Astrocyte (in vitro differentiated cells and primary cell): ENCODE results near the gene MYLIP. TPM values are rescaled to one million over a fixed set of nuclear protein-coding genes. Genes with fewer than 3 reads are reported as not detected.

Experiments
- DNase-seq: peaks from one replicate; pipeline ENCODE4 v3.0.0-alpha.2; 2010; ENCODE audit warnings: low read depth
- FAIRE-seq: peaks from 2 replicates; lab custom pipeline; 2011; peaks lifted over from hg19 to GRCh38; lab: Jason Lieb, UNC
- H2AFZ ChIP-seq: 2 replicates; pipeline ENCODE4 v1.6.0; 2012; ENCODE audit warnings: low read depth, low read length, inconsistent platforms
- H3K27ac ChIP-seq: 2 replicates; pipeline ENCODE4 v1.5.1; 2011; ENCODE audit warnings: low read depth, low read length, inconsistent platforms
- H3K27me3 ChIP-seq: 2 replicates; pipeline ENCODE4 v1.6.0; 2011; ENCODE audit warnings: low read length, inconsistent platforms; ENCODE audit not compliant: insufficient read depth
- H3K36me3 ChIP-seq: 2 replicates; pipeline ENCODE4 v1.5.1; 2011; ENCODE audit warnings: low read length, inconsistent platforms; ENCODE audit not compliant: insufficient read depth
- H3K4me1 ChIP-seq: 2 replicates; pipeline ENCODE4 v1.5.1; 2011; ENCODE audit warnings: low read length, inconsistent platforms; ENCODE audit not compliant: insufficient read depth
- H3K4me2 ChIP-seq: 2 replicates; pipeline ENCODE4 v1.6.0; 2012; ENCODE audit warnings: low read length, inconsistent platforms
- H3K4me3 ChIP-seq: 2 replicates; pipeline ENCODE4 v1.5.1; 2011; ENCODE audit warnings: low read depth, mild to moderate bottlenecking, low read length, inconsistent platforms; ENCODE audit not compliant: insufficient read depth
- H3K79me2 ChIP-seq: 2 replicates; pipeline ENCODE4 v1.6.0; 2012; ENCODE audit warnings: mild to moderate bottlenecking, low read length, inconsistent platforms; ENCODE audit not compliant: insufficient read depth
- H3K9ac ChIP-seq: 2 replicates; pipeline ENCODE4 v1.6.0; 2012; ENCODE audit warnings: mild to moderate bottlenecking, low read length, inconsistent platforms
- H3K9me3 ChIP-seq: 2 replicates; pipeline ENCODE4 v1.5.1; 2012; ENCODE audit warnings: low read depth, mild to moderate bottlenecking, low read length, inconsistent platforms; ENCODE audit not compliant: insufficient read depth
- H4K20me1 ChIP-seq: 2 replicates; pipeline ENCODE4 v1.6.0; 2012; ENCODE audit warnings: low read length, inconsistent platforms; ENCODE audit not compliant: insufficient read depth
- H3K27ac Mint-ChIP-seq: one replicate; pipeline ENCODE4 v1.8.0; 2021; ENCODE audit warnings: mild to moderate bottlenecking, mixed read lengths; ENCODE audit not compliant: unreplicated experiment
- H3K27me3 Mint-ChIP-seq: one replicate; pipeline ENCODE4 v1.8.0; 2021; ENCODE audit warnings: low read depth, mixed read lengths; ENCODE audit not compliant: unreplicated experiment
- H3K36me3 Mint-ChIP-seq: one replicate; pipeline ENCODE4 v1.8.0; 2021; ENCODE audit warnings: low read depth, mixed read lengths; ENCODE audit not compliant: unreplicated experiment
- H3K4me1 Mint-ChIP-seq: one replicate; pipeline ENCODE4 v1.8.0; 2021; ENCODE audit warnings: low read depth, mixed read lengths; ENCODE audit not compliant: unreplicated experiment
- H3K4me3 Mint-ChIP-seq: one replicate; pipeline ENCODE4 v1.8.0; 2021; ENCODE audit warnings: mild to moderate bottlenecking, moderate library complexity, mixed read lengths; ENCODE audit not compliant: unreplicated experiment
- H3K9me3 Mint-ChIP-seq: one replicate; pipeline ENCODE4 v1.8.0; 2021; ENCODE audit warnings: mild to moderate bottlenecking, mixed read lengths; ENCODE audit not compliant: unreplicated experiment
- CTCF ChIP-seq: IDR thresholded peaks from 2 replicates; pipeline ENCODE4 v1.5.1; 2011; ENCODE audit warnings: low read depth, mild to moderate bottlenecking, inconsistent platforms, low read length, moderate library complexity; ENCODE audit not compliant: insufficient read depth
- EZH2 ChIP-seq: IDR thresholded peaks from 2 replicates; pipeline ENCODE4 v1.6.1; 2012; ENCODE audit warnings: mild to moderate bottlenecking, low read length, inconsistent platforms; ENCODE audit not compliant: insufficient read depth
- total RNA-seq: library from RNA; stranded (reverse); gene quantifications from 2 replicates; pipeline ENCODE4 v1.2.1, GENCODE V29; 2021

Gene MYLIP
- total RNA-seq, 1 donor from 2014 or later, result 12.9 TPM

GRCh38 chr6:16092990-16093389, 35.9 kb upstream of the MYLIP start:
- peaks cover 2% of the 10 kb centered on the region for H3K36me3 Mint-ChIP-seq
- H3K4me3 ChIP-seq, result no peak overlapping the region
- H3K4me1 ChIP-seq, result no peaks in the 10 kb centered on the region
- no peak overlapping the region for H3K4me3 Mint-ChIP-seq
- no peak overlapping the region for H3K4me2 ChIP-seq
- TF ChIP-seq CTCF (no peak), EZH2 (no peak)
- no peak overlapping the region for H3K27ac Mint-ChIP-seq
- H3K27ac ChIP-seq, result no peak overlapping the region
- no peaks in the 10 kb centered on the region for H4K20me1 ChIP-seq
- H3K4me1 Mint-ChIP-seq, result no peaks in the 10 kb centered on the region
- H3K27me3 Mint-ChIP-seq, result peaks cover 6% of the 10 kb centered on the region
- H3K9me3 Mint-ChIP-seq, result peaks cover 2% of the 10 kb centered on the region
- H2AFZ ChIP-seq, result no peak overlapping the region
- no peaks in the 10 kb centered on the region for H3K79me2 ChIP-seq
- no peak for DNase-seq
- H3K27me3 ChIP-seq, result peaks cover 5% of the 10 kb centered on the region
- no peak for FAIRE-seq
- H3K9me3 ChIP-seq, result no peaks in the 10 kb centered on the region
- H3K9ac ChIP-seq, result no peak overlapping the region
- no peaks in the 10 kb centered on the region for H3K36me3 ChIP-seq

- H3K27ac Mint-ChIP-seq, result no peak overlapping the region
- Histone ChIP-seq H3K79me2 (no peaks in the 10 kb centered on the region), H3K27me3 (peaks cover 5% of the 10 kb centered on the region), H3K27ac (no peak overlapping the region), H4K20me1 (no peaks in the 10 kb centered on the region), H2AFZ (no peak overlapping the region), H3K4me3 (no peak overlapping the region), H3K9ac (no peak overlapping the region), H3K4me2 (no peak overlapping the region), H3K4me1 (no peaks in the 10 kb centered on the region), H3K9me3 (no peaks in the 10 kb centered on the region), H3K36me3 (no peaks in the 10 kb centered on the region)
- H3K27me3 Mint-ChIP-seq, result peaks cover 7% of the 10 kb centered on the region
- no peak overlapping the region for H3K4me3 Mint-ChIP-seq
- FAIRE-seq (no peak), DNase-seq (no peak)
- H3K9me3 Mint-ChIP-seq, result peaks cover 8% of the 10 kb centered on the region
- no peaks in the 10 kb centered on the region for H3K4me1 Mint-ChIP-seq
- peaks cover 2% of the 10 kb centered on the region for H3K36me3 Mint-ChIP-seq
- no peak for TF ChIP-seq EZH2
- TF ChIP-seq CTCF, result no peak
These were observed 33.7 kb upstream of the MYLIP start for GRCh38 chr6:16095180-16095579.

DNA sequence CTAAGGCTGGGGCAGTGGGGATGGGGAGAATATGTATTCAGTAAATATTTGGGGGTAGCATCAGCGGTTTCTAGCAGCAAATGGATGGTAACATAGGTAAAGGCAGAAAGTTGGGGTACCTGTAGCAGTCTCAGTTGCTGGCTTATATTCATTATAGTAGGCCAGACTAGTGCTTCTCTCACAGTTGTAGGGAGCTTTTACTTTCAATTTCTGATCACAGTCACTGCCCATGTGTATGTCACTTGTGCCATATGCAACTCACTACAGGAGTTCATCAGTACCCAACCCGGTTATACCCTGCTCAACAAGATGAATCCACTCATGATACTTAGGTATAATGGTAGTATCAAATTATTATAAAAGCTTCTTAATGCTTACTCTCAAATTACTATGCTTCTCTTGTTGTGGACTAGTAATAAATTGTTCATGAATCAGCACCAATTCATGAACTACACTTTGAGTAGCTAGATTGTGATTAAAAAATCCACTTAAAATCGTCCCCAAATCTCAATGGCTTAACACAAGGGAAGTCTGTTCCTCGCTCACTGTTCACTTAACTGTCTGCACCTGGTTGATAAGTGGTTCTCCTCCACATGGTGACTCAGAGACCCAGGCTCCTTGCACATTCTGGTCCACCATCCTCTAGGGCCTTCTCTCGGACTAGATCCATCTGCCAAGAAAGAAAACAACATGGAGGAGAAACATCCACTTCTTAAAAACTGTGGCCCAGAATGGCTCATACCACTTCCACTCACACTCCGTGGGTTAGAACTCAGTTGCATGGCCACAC, 31.3 kb upstream of the MYLIP start:
- no peaks in the 10 kb centered on the region for H4K20me1 ChIP-seq
- no peak overlapping the region for H3K27ac ChIP-seq
- H3K9ac ChIP-seq, result no peak overlapping the region
- peaks cover 5% of the 10 kb centered on the region for H3K27me3 Mint-ChIP-seq
- H3K4me1 Mint-ChIP-seq, result no peaks in the 10 kb centered on the region
- no peak overlapping the region for H3K4me3 ChIP-seq
- FAIRE-seq, result no peak
- peaks cover 2% of the 10 kb centered on the region for H3K36me3 Mint-ChIP-seq
- no peaks in the 10 kb centered on the region for H3K4me1 ChIP-seq
- no peaks in the 10 kb centered on the region for H3K79me2 ChIP-seq
- no peak overlapping the region for H3K4me3 Mint-ChIP-seq
- peaks cover 14% of the 10 kb centered on the region for H3K9me3 Mint-ChIP-seq
- no peak for DNase-seq
- peaks cover 3% of the 10 kb centered on the region for H3K9me3 ChIP-seq
- no peaks in the 10 kb centered on the region for H3K36me3 ChIP-seq
- no peaks in the 10 kb centered on the region for H3K27me3 ChIP-seq
- no peak overlapping the region for H3K4me2 ChIP-seq
- no peak for TF ChIP-seq CTCF
- no peak overlapping the region for H2AFZ ChIP-seq
- no peak overlapping the region for H3K27ac Mint-ChIP-seq
